HG03558 (cell line): ENCODE data around the gene TXNRD2.

Experiments
- ATAC-seq: cut with Tn5 transposase; IDR thresholded peaks from one replicate; pipeline ENCODE4 v1.9.1; 2021; ENCODE audit warnings: moderate number of reproducible peaks; ENCODE audit not compliant: unreplicated experiment; ENCODE audit errors: extremely low read depth

Gene TXNRD2

DNA sequence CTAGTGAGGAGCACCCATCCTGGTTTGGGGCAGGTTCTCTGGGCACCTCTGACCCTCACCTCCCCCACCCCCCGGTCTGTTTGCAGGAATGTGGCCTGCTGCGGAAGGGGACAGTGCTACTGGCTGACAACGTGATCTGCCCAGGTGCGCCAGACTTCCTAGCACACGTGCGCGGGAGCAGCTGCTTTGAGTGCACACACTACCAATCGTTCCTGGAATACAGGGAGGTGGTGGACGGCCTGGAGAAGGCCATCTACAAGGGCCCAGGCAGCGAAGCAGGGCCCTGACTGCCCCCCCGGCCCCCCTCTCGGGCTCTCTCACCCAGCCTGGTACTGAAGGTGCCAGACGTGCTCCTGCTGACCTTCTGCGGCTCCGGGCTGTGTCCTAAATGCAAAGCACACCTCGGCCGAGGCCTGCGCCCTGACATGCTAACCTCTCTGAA lies 26.9 kb upstream of the TXNRD2 start:
- no peak for ATAC-seq

DNA sequence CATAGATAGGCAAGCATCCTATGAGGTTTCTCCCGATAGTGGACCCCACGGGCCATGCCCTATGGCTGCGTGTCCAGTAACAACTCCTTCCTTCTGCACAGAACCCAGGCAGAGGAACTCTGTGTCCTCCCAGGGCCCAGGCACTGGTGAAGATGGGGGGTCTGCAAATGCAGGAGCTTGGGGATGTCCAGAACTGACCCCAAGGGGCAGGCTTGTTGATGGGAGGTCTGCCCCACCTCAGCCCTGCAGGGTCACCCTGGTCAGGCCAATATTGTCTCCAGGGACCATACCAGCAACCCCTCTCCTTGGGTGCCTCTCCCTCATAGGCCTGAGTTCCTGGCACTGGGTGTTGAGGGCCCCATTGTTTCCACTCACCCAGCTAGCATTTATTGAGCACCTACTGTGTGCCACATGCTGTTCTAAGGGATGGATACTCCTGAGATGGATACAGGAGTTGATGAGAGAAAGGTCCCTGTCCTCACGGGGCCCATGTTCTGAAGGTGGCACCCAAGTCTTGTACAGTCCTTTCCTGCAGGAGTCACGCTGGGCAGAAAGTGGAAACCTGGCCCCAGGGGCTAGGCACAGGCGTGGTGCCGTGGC lies 26.3 kb upstream of the TXNRD2 start:
- ATAC-seq, result no peak

DNA sequence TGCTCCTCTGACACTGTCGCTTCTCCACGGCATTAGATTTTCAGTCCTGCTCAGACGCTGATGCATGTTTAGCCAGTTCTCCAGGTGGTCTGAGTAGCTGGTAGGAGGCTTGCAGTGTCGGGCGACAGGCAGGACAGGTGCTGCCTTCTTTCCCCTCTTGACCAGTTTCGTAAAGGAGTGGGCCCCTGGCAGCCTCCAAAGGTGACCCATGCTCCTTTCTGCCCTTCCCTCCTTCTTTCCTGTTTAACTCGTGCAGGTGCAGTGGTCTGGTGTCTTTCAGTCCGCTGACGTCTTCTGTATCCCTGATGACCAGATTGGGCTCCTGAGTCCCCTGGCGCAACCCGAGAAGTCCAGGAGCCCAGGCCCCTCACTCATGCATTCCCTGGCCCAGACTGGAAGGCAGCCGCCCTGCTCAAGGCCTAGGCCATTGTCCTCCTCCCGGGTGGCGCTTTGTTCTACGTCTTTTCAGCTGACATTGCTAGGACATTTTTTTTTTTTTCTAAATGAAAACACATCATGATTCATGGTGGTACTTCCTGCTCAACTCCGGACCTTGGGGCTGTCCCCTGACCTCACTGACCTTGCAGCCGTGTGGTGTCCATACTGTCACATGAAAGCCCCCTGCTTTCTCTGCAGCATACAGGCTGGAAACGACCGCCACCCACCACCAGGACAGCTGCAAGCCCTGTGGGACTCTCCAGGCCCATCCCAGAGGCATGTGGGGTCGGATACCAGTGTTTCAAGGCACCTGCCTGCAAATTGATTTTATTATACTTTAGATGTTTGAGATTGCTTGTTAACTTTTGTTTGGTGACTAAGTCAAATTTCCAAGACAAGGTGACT lies 25.5 kb upstream of the TXNRD2 start:
- ATAC-seq, result no peak

DNA sequence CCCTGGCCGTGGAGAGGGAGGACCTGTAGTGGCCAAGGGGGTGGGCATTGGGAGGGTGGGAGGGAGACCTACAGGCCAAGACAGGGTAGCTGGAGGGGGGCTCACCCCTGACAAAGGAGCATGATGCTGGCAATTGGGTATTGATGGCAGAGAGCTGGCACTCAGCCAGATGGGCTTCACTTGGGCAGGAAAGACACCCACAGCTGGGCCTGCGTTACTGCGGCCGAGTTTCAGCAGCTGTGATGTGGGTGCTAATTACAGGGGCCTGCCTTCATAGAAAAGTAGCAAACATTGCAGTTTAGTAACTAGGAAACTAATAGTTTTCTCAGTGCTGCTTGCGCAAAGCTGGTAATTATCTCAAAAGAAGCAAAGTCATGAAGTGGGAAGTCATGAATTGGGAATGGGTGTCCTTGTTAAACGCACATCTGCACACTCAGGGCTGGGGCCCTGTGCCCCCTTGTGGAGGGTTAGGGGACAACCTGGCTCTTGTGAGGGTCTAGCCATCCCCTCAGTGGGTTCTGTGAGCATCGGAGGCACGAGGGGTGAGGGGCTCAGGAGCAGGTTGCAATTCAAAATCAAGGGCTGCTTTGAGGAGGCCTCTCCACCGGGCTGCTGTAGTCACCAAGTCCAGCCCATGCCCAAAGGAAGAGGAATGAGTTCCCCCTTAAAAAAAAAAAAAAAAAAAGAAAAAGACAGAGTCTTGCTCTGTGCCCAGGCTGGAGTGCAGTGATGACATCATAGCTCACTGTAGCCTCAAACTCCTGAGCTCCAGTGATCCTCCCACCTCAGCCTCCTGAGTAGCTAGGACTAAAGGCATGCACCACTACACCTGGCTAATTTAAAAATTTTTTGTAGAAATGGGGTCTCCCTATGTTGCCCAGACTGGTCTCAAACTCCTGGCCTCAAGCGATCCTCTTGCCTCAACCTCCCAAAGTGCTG lies 24.4 kb upstream of the TXNRD2 start:
- no peak for ATAC-seq

DNA sequence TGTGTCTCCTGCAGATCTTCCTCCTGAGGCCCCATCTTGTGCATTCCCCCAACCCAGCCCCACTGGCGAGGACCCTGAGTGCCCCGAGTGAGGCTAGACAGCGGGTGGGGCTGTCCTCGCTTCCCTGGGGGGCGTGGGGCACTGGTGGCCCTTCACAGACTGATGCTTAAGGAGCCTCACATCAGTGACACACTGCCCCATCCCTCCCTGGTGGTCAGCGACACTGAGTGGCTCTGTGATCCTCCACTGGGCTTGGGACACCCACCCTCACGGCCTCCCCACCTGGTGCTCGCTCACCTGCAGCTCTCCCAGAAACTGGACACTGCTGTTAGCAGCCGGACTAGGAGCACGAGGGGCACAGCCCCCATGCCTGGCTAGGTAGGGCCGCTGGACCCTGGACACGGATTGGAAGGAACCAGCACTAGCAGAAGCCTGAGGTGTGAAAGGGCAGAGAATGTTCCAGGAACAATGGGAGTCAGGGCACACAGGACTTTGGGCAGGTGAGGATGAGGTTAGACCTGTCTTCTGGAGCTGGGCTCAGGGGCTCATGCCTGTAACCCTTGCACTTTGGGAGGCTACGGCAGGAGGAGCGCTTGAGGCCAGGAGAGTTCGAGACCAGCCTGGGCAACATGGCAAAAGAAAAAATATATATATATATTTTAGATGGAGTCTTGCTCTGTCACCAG lies 23.2 kb upstream of the TXNRD2 start:
- no peak for ATAC-seq

DNA sequence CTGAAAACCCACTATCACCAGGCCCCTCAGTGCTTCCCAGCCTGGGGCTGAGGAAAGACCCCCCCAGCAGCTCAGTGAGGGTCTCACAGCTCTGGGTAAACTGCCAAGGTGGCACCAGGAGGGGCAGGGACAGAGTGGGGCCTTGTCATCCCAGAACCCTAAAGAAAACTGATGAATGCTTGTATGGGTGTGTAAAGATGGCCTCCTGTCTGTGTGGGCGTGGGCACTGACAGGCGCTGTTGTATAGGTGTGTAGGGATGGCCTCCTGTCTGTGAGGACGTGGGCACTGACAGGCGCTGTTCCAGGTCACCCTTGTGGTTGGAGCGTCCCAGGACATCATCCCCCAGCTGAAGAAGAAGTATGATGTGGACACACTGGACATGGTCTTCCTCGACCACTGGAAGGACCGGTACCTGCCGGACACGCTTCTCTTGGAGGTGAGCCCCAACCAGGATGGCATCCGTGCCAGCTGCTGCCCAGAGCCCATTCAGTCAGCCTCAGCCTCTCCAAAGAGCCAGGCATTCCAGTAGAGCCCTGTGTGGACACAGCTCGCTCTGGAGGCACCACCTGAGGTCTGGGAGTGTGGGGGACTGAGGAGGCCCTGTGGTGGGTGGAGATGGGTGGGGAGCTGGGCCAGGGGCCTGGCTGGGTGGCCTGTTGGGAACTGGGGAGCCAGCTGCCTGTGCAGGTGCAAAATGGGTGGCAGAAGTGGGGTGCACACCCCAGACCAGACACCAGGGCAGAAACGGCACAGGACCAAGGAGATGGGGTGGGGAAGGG lies 22.4 kb upstream of the TXNRD2 start:
- no peak for ATAC-seq

DNA sequence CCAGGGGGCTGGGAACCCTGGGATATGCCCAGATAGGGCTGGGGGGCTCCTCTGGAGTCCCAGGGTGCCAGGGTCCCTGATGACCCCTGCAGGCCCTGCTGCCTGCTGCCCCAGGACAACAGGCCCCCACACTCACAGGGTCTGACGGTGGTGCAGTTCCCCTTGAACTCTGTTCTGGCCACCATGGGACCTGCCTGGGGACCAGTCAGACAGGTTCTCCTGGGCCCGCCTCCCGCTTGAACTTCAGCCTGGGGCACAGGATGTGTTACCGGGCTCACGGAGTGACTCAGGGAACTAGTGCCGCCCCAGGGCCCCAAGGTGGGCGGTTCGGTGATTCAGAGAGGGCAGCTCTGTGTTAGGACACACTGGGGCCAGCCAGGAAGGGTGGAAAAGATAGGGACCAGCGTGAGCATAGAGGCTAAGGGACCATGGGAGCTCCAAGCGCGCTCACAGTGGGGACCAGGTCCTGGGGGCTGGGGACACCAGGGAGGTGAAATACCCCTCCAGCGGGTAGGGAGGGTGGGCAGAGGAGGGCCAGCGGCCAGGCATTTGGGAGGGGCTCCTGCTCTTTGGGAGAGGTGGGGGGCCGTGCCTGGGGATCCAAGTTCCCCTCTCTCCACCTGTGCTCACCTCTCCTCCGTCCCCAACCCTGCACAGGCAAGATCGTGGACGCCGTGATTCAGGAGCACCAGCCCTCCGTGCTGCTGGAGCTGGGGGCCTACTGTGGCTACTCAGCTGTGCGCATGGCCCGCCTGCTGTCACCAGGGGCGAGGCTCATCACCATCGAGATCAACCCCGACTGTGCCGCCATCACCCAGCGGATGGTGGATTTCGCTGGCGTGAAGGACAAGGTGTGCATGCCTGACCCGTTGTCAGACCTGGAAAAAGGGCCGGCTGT lies 21.5 kb upstream of the TXNRD2 start:
- ATAC-seq, result no peak

DNA sequence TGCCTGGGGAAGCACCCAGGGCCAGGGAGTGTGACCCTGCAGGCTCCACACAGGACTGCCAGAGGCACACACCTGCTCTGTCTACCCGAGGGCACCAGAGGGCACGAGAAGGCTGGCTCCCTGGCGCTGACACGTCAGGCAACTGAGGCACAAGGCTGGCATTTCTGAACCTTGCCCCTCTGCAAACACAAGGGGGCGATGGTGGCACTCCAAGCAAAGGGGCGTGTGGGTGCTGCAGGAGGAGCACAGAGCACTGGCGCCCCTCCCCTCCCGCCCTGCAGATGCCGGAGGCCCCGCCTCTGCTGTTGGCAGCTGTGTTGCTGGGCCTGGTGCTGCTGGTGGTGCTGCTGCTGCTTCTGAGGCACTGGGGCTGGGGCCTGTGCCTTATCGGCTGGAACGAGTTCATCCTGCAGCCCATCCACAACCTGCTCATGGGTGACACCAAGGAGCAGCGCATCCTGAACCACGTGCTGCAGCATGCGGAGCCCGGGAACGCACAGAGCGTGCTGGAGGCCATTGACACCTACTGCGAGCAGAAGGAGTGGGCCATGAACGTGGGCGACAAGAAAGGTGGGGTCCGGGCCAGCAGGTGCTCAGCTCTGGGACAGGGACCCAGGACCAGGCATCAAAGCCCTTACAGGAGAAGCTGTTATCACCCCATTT lies 20.8 kb upstream of the TXNRD2 start:
- ATAC-seq, result no peak

DNA sequence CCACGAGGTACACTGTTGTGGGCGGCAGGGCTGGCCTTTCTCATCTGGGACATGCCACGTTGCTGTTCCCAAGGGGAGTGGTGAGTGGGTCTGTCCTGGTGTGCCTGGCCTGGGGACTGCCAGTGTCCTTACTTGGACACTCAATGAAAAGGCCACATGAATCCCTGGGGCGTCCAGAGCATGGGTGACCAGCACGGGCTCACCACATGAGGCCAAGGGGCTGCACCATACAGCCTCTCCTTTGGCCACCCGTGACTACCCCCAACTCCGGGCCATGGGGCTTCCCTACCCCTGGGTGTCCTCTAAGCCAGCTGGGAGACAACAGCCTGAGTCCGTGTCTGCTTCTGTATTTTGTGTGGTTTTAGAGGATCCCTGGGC lies 20.2 kb upstream of the TXNRD2 start:
- no peak for ATAC-seq

DNA sequence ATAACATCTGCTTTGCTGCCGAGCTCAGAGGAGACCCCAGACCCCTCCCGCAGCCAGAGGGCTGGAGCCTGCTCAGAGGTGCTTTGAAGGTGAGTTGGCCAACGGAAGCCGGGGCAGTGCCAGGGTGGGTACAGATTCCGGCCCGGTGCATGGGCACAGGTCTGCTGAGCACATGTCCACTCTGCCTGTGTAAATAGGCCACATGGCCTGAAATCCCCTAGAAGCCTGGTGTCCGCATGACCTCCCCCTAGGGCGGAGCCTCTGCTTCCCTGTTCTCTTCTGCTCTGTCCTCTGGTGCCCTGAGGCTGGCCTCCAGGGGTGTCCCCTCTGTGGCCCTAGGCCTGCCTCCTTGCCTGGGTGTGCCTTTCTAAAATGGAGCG lies 19.6 kb upstream of the TXNRD2 start:
- ATAC-seq, result no peak

DNA sequence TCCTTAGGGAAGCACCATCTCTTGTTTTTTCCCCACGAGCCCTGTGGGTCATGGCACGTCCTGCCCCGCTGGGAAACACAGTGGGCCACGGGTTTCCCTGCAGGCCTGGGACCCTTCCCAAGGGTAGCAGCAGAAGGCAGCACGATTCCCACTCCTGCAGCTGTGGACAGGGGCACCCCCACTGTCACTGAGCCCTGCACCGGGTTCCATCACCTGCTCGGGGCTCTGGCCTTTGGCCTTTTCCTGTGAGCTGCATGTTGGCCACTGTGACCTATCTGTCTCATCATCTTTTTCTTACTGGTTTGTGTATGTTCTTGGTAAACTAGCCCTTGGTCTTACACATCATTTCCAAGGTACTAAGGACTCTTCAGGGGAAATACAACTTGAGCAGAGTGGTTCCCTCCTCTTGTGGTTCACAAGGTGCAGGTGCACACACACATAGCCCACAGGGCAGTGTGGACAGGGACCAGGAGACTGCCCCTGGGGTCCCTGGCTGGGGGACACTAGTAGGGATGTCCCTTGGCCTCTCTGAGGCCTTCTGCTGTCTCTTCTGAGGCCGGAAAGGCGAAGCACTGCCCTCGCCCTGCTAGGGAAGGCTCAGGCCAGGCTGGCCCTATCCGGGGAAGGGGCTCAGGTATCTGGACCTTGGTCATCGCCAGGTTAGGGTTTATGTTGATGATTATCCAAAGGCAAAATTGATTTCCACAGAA lies 19.0 kb upstream of the TXNRD2 start:
- no peak for ATAC-seq

DNA sequence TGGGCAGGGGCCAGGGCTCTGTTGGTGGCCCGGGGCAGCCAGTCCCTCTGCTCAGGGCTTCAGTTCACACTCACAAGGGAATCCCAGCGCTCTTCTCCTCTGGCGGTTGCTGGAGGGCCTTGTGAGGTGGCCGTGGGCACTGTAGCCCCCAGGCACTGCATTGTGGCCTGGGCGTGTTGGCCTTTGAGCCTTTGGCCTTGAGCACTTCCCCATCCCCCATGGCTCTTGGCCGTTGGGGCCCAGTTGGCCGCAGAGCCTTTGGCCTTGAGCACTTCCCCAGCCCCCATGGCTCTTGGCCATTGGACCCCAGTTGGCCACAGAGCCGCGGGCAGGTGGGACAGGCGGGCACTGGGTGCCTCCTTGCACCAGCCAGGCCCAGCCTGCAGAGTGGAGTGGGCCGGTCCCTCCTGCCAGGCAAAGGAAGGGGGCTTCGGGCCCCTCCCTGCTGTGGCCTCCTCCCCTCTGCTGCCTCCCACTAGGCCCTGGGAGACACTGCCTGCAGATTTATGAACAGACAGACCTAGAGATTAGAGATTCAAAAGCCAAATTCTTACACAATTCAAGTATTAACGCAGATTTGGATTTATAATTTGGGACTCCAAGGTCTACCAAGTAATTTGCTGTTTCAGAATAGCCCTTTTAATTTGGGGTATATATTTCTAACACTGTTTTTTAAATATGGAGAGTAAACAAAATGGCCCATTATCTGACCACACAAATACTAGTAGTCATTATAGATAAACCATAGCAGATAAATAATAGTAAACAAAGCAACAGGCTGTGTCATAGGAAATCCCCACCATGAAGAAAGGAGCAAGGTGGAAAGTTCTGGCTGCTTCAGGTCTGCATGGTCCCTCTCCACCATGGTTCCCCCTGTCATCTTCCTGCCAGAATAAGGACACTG lies 18.2 kb upstream of the TXNRD2 start:
- ATAC-seq, result no peak

DNA sequence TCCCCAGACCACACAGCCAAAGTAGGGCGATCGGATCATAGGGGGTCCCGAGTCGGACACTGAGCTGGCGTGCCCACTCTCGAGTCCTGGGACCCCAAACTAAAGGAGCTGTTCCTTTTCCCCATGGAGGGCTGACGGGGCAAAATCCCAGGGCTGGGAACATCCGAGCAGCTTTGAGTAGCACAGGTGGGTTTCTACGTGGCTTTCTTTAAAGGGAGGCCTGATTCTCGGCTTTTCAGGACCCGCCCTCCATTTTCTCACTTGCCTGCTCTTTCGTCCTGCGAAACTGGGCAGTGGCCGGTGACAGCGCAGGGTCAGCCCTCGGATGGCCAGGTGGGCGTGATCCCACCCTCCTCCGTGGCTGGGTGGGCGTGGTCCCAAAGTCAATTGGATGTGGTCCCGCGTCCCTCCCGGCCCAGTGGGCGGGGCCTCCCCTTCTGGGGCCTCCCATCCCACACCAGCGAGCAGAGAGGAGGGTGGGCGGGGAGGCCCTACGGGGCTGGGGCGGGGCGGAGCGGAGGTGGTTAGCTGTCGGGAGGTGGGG lies 17.5 kb upstream of the TXNRD2 start:
- no peak for ATAC-seq

DNA sequence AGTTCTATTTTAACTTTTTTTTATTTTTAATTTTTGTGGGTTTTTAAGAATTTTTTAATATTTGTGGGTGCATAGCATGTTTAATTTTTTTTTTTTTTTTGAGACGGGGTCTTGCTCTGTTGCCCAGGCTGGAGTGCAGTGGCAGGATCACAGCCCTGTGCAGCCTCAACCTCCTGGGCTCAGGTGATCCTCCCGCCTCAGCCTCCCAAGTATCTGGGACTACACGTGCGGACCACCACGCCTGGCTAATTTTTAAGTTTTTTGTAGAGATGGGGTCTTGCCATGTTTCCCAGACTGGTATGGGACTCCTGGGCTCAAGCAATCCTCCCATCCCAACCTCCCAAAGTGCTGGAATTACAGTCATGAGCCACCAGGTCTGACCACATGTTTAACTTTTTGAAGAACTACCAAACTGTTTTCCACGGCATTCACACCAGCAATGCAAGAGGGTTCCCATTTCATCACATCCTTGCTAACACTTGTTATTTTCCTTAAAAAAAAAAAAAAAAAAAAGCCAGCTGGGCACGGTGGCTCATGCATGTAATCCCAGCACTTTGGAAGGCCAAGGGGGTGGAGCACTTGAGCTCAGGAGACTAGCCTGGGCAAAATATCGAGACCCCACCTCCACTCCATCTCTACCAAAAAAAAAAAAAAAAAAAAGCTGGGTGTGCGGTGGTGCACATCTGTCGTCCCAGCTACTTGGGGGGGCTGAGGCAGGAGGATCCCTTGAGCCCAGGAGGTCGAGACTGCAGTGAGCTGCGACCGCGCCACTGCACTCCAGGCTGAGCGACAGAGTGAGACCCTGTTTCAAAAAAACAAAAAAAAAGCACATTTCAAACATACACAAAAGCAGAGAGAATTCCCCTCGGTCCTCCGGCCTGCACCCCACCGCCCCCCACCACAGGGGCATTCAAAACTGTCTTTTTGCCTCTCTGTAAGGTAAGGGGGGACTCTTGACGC lies 16.7 kb upstream of the TXNRD2 start:
- ATAC-seq, result no peak

DNA sequence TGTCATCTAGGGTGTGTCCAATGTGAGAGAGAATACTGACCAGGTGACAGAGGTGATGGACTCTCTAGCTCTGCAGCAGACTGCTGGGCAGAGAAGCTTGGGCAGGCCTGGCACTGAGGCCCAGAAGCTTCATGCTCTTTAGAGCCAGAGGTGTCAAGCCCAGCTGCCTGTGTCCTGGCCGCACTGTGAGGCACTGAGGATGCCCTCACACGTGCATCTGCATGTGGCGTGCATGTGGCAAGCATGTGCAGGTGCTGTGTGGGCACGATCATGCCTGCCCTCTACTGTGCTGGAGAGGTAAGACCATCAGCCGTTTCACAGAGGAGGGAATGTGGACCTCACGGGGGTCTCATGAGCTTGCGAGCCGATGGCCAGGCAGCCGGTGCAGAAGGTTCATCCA lies 15.8 kb upstream of the TXNRD2 start:
- no peak for ATAC-seq
